ENCODE results near the gene TRIM44.

TRIM44 gene

GRCh38 chr11:35842958-35843357 lies 180.4 kb downstream of the TRIM44 start:
- no peak for DNase-seq (ENCODE audit: insufficient read length)
- TF ChIP-seq POLR2AphosphoS5 (IDR thresholded peaks at IDR 0.05; ENCODE audit: low read depth, low read length) (no peak), TAF1 (IDR thresholded peaks at IDR 0.05; ENCODE audit: borderline replicate concordance, low read depth, low read length) (no peak), POLR2A (IDR thresholded peaks at IDR 0.05; ENCODE audit: low read depth, low read length) (no peak)
- no peak for FAIRE-seq

GRCh38 chr11:35844579-35844978 lies 182.0 kb downstream of the TRIM44 start:
- DNase-seq (ENCODE audit: insufficient read length) = no peak
- FAIRE-seq = no peak
- TF ChIP-seq POLR2AphosphoS5 (IDR thresholded peaks at IDR 0.05; ENCODE audit: low read depth, low read length) (no peak), POLR2A (IDR thresholded peaks at IDR 0.05; ENCODE audit: low read depth, low read length) (no peak), TAF1 (IDR thresholded peaks at IDR 0.05; ENCODE audit: borderline replicate concordance, low read depth, low read length) (no peak)

- DNase-seq (ENCODE audit: insufficient read length) (no peak), FAIRE-seq (no peak)
- TF ChIP-seq POLR2AphosphoS5 (IDR thresholded peaks at IDR 0.05; ENCODE audit: low read depth, low read length) (no peak), POLR2A (IDR thresholded peaks at IDR 0.05; ENCODE audit: low read depth, low read length) (no peak), TAF1 (IDR thresholded peaks at IDR 0.05; ENCODE audit: borderline replicate concordance, low read depth, low read length) (no peak)
Measured at GRCh38 chr11:35845860-35846259, 183.3 kb downstream of the TRIM44 start.

- DNase-seq (ENCODE audit: insufficient read length) = no peak
- FAIRE-seq = no peak
- TF ChIP-seq POLR2AphosphoS5 (IDR thresholded peaks at IDR 0.05; ENCODE audit: low read depth, low read length) (no peak), TAF1 (IDR thresholded peaks at IDR 0.05; ENCODE audit: borderline replicate concordance, low read depth, low read length) (no peak), POLR2A (IDR thresholded peaks at IDR 0.05; ENCODE audit: low read depth, low read length) (no peak)
Measured at GRCh38 chr11:35846874-35847273, 184.3 kb downstream of the TRIM44 start.

GRCh38 chr11:35847473-35847872 lies 184.9 kb downstream of the TRIM44 start:
- no peak for DNase-seq (ENCODE audit: insufficient read length)
- FAIRE-seq = no peak
- TF ChIP-seq TAF1 (IDR thresholded peaks at IDR 0.05; ENCODE audit: borderline replicate concordance, low read depth, low read length) (no peak), POLR2AphosphoS5 (IDR thresholded peaks at IDR 0.05; ENCODE audit: low read depth, low read length) (no peak), POLR2A (IDR thresholded peaks at IDR 0.05; ENCODE audit: low read depth, low read length) (no peak)

- no peak for TF ChIP-seq POLR2AphosphoS5 (IDR thresholded peaks at IDR 0.05; ENCODE audit: low read depth, low read length)
- TF ChIP-seq TAF1 (IDR thresholded peaks at IDR 0.05; ENCODE audit: borderline replicate concordance, low read depth, low read length) = no peak
- TF ChIP-seq POLR2A (IDR thresholded peaks at IDR 0.05; ENCODE audit: low read depth, low read length) = no peak
- no peak for DNase-seq (ENCODE audit: insufficient read length)
- FAIRE-seq = no peak
Measured at GRCh38 chr11:35848616-35849015, 186.0 kb downstream of the TRIM44 start.

- TF ChIP-seq TAF1 (IDR thresholded peaks at IDR 0.05; ENCODE audit: borderline replicate concordance, low read depth, low read length) (no peak), POLR2AphosphoS5 (IDR thresholded peaks at IDR 0.05; ENCODE audit: low read depth, low read length) (no peak), POLR2A (IDR thresholded peaks at IDR 0.05; ENCODE audit: low read depth, low read length) (no peak)
- DNase-seq (ENCODE audit: insufficient read length) (no peak), FAIRE-seq (no peak)
Measured at GRCh38 chr11:35850191-35850590, 187.6 kb downstream of the TRIM44 start.

- no peak for DNase-seq (ENCODE audit: insufficient read length)
- FAIRE-seq = no peak
- TF ChIP-seq POLR2A (IDR thresholded peaks at IDR 0.05; ENCODE audit: low read depth, low read length) (no peak), POLR2AphosphoS5 (IDR thresholded peaks at IDR 0.05; ENCODE audit: low read depth, low read length) (no peak), TAF1 (IDR thresholded peaks at IDR 0.05; ENCODE audit: borderline replicate concordance, low read depth, low read length) (no peak)
Measured at GRCh38 chr11:35851342-35851741, 188.8 kb downstream of the TRIM44 start.

GRCh38 chr11:35852056-35852455 lies 189.5 kb downstream of the TRIM44 start:
- no peak for TF ChIP-seq POLR2AphosphoS5 (IDR thresholded peaks at IDR 0.05; ENCODE audit: low read depth, low read length)
- no peak for TF ChIP-seq TAF1 (IDR thresholded peaks at IDR 0.05; ENCODE audit: borderline replicate concordance, low read depth, low read length)
- no peak for TF ChIP-seq POLR2A (IDR thresholded peaks at IDR 0.05; ENCODE audit: low read depth, low read length)
- DNase-seq (ENCODE audit: insufficient read length) (no peak), FAIRE-seq (no peak)

- FAIRE-seq = no peak
- DNase-seq (ENCODE audit: insufficient read length) = no peak
- TF ChIP-seq TAF1 (IDR thresholded peaks at IDR 0.05; ENCODE audit: borderline replicate concordance, low read depth, low read length) = no peak
- TF ChIP-seq POLR2AphosphoS5 (IDR thresholded peaks at IDR 0.05; ENCODE audit: low read depth, low read length) = no peak
- TF ChIP-seq POLR2A (IDR thresholded peaks at IDR 0.05; ENCODE audit: low read depth, low read length) = no peak
Measured at GRCh38 chr11:35853971-35854370, 191.4 kb downstream of the TRIM44 start.

GRCh38 chr11:35855671-35856070 lies 193.1 kb downstream of the TRIM44 start:
- no peak for FAIRE-seq
- TF ChIP-seq POLR2AphosphoS5 (IDR thresholded peaks at IDR 0.05; ENCODE audit: low read depth, low read length) (no peak), POLR2A (IDR thresholded peaks at IDR 0.05; ENCODE audit: low read depth, low read length) (no peak), TAF1 (IDR thresholded peaks at IDR 0.05; ENCODE audit: borderline replicate concordance, low read depth, low read length) (no peak)

GRCh38 chr11:35856259-35856658 lies 193.7 kb downstream of the TRIM44 start:
- DNase-seq (ENCODE audit: insufficient read length) (no peak), FAIRE-seq (no peak)
- TF ChIP-seq TAF1 (IDR thresholded peaks at IDR 0.05; ENCODE audit: borderline replicate concordance, low read depth, low read length) (no peak), POLR2AphosphoS5 (IDR thresholded peaks at IDR 0.05; ENCODE audit: low read depth, low read length) (no peak), POLR2A (IDR thresholded peaks at IDR 0.05; ENCODE audit: low read depth, low read length) (no peak)

More at GRCh38 chr11:35855671-35856070, 193.1 kb downstream of the TRIM44 start:
- no peak for DNase-seq (ENCODE audit: insufficient read length)

- TF ChIP-seq POLR2AphosphoS5 (IDR thresholded peaks at IDR 0.05; ENCODE audit: low read depth, low read length) = no peak
- no peak for TF ChIP-seq TAF1 (IDR thresholded peaks at IDR 0.05; ENCODE audit: borderline replicate concordance, low read depth, low read length)
- TF ChIP-seq POLR2A (IDR thresholded peaks at IDR 0.05; ENCODE audit: low read depth, low read length) = no peak
- FAIRE-seq (no peak), DNase-seq (ENCODE audit: insufficient read length) (no peak)
Measured at GRCh38 chr11:35856756-35857155, 194.2 kb downstream of the TRIM44 start.

Data from GM12892 (cell line).